ENCODE measurements around the gene DISC1.

GRCh38 chr1:231807541-231807940 lies 181.0 kb downstream of the DISC1 start:
- TF ChIP-seq SIN3A (IDR thresholded peaks at IDR 0.05; ENCODE audit: borderline replicate concordance, low read depth, low read length) (no peak), MXI1 (IDR thresholded peaks at IDR 0.05; ENCODE audit: low read depth, low read length) (no peak), POLR2AphosphoS5 (IDR thresholded peaks at IDR 0.05; ENCODE audit: low read depth, low read length) (no peak), YY1 (IDR thresholded peaks at IDR 0.05; ENCODE audit: low read depth) (no peak), CHD2 (IDR thresholded peaks at IDR 0.05; ENCODE audit: low read length, partially characterized antibody) (no peak), EZH2phosphoT487 (IDR thresholded peaks at IDR 0.05; ENCODE audit: borderline replicate concordance, low read depth) (no peak), SMC3 (IDR thresholded peaks at IDR 0.05; ENCODE audit: low read depth, low read length) (no peak), USF1 (IDR thresholded peaks at IDR 0.05; ENCODE audit: borderline replicate concordance, low read depth) (no peak), FOXM1 (IDR thresholded peaks at IDR 0.05; ENCODE audit: low read depth) (no peak)
- TF ChIP-seq, protein P1, sequence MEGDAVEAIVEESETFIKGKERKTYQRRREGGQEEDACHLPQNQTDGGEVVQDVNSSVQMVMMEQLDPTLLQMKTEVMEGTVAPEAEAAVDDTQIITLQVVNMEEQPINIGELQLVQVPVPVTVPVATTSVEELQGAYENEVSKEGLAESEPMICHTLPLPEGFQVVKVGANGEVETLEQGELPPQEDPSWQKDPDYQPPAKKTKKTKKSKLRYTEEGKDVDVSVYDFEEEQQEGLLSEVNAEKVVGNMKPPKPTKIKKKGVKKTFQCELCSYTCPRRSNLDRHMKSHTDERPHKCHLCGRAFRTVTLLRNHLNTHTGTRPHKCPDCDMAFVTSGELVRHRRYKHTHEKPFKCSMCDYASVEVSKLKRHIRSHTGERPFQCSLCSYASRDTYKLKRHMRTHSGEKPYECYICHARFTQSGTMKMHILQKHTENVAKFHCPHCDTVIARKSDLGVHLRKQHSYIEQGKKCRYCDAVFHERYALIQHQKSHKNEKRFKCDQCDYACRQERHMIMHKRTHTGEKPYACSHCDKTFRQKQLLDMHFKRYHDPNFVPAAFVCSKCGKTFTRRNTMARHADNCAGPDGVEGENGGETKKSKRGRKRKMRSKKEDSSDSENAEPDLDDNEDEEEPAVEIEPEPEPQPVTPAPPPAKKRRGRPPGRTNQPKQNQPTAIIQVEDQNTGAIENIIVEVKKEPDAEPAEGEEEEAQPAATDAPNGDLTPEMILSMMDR (IDR thresholded peaks at IDR 0.05): no peak
- TF ChIP-seq, protein P2, sequence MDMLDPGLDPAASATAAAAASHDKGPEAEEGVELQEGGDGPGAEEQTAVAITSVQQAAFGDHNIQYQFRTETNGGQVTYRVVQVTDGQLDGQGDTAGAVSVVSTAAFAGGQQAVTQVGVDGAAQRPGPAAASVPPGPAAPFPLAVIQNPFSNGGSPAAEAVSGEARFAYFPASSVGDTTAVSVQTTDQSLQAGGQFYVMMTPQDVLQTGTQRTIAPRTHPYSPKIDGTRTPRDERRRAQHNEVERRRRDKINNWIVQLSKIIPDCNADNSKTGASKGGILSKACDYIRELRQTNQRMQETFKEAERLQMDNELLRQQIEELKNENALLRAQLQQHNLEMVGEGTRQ (IDR thresholded peaks at IDR 0.05; ENCODE audit: borderline replicate concordance, low read depth, low read length): no peak
- TF ChIP-seq, protein P3, sequence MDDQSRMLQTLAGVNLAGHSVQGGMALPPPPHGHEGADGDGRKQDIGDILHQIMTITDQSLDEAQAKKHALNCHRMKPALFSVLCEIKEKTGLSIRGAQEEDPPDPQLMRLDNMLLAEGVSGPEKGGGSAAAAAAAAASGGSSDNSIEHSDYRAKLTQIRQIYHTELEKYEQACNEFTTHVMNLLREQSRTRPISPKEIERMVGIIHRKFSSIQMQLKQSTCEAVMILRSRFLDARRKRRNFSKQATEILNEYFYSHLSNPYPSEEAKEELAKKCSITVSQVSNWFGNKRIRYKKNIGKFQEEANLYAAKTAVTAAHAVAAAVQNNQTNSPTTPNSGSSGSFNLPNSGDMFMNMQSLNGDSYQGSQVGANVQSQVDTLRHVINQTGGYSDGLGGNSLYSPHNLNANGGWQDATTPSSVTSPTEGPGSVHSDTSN (IDR thresholded peaks at IDR 0.05): 0 out of 2 replicates have a peak, but pooled peaks have one; percentile 17

Measured in SK-N-SH (cell line).